Sigmoid colon (tissue), 7 donors: ENCODE results near the gene LRRC36. TPM values are rescaled to one million over a fixed set of nuclear protein-coding genes. Genes with fewer than 3 reads are reported as not detected.

Experiments used
- DNase-seq: peaks from one replicate; pipeline ENCODE4 v3.0.0-alpha.2; 2019
- H3K27ac ChIP-seq, 4 donors: fragments of 200-600 bp; sonication (generic); one replicate each; pipeline ENCODE4 v1.5.1; 2016 to 2019; ENCODE audit warnings: mild to moderate bottlenecking in 1 of 4
- H3K27me3 ChIP-seq, 3 donors: fragments of 200-600 bp; sonication (generic); one replicate each; pipeline ENCODE4 v1.5.1; 2019; ENCODE audit warnings: mild to moderate bottlenecking in 1 of 3
- H3K36me3 ChIP-seq, 4 donors: fragments of 200-600 bp; sonication (generic); one replicate each; pipeline ENCODE4 v1.5.1; 2016 to 2019
- H3K4me1 ChIP-seq, 4 donors: fragments of 200-600 bp; sonication (generic); one replicate each; pipeline ENCODE4 v1.5.1; 2017 to 2019
- H3K4me3 ChIP-seq, 4 donors: fragments of 200-600 bp; sonication (generic); one replicate each; pipeline ENCODE4 v1.5.1; 2017 to 2019; ENCODE audit warnings: mild to moderate bottlenecking in 2 of 4, moderate library complexity in 1 of 4
- H3K9me3 ChIP-seq, 4 donors: fragments of 200-600 bp in 3 of 4; sonication (generic) in 3 of 4; one replicate each; pipeline versions ENCODE4 v1.5.1 to v1.6.1; 2013 to 2019
- EP300 ChIP-seq, 4 donors: sonication (generic); formaldehyde crosslinking; IDR thresholded peaks; one replicate each; pipeline ENCODE4 v1.6.1; 2017; ENCODE audit warnings: antibody characterized with exemption in 4 of 4
- POLR2A ChIP-seq, 2 donors: fragments of 450-650 bp; IDR thresholded peaks; one replicate each; pipeline ENCODE4 v1.6.1; 2016; ENCODE audit warnings: antibody characterized with exemption in 2 of 2, mild to moderate bottlenecking in 2 of 2, moderate library complexity in 2 of 2
- POLR2AphosphoS5 ChIP-seq, 4 donors: sonication (generic); formaldehyde crosslinking; IDR thresholded peaks; one replicate each; pipeline ENCODE4 v1.6.1; 2017; ENCODE audit warnings: antibody characterized with exemption in 4 of 4
- WGBS, 2 donors: extraction: QIAGEN DNeasy Blood & Tissue Kit; methylation state at CpG; one replicate each; pipeline ENCODE4 v1.1.7; 2013; 5-methylcytosine and 5-hydroxymethylcytosine counted together
- intact Hi-C: fragments of 100-400 bp; cut with DNase I; formaldehyde crosslinking; loops from one replicate; pipeline ENCODE4 v1.15.1; 2023
- polyA plus RNA-seq, 3 donors: library from polyadenylated mRNA; stranded (reverse); fragments of 200-250 nt; gene quantifications; one replicate each; pipeline ENCODE4 v1.2.3, GENCODE V29; 2013
- total RNA-seq, 4 donors: library from RNA; depleted of rRNA; stranded (reverse); fragments of >200 nt; gene quantifications; one replicate each; pipeline ENCODE4 v1.1.0, GENCODE V29; 2016
- TF ChIP-seq, protein P1 (sequence below), 4 experiments: fragments of 450-650 bp in 3 of 4; fragments of 200-600 bp in 1 of 4; IDR thresholded peaks; one replicate each; pipeline ENCODE4 v1.5.1; 2016 to 2019; ENCODE audit warnings: antibody characterized with exemption in 4 of 4, mild to moderate bottlenecking in 3 of 4, moderate library complexity in 2 of 4
- donor health status: healthy with polysubstance abuse.
- donor health status: Bipolar disorder and iron deficiency.
- donor health status: healthy.

LRRC36 gene
- total and polyA plus RNA-seq, 7 donors = 0.55 to 0.74 TPM; not detected in 5

- H3K27me3 ChIP-seq = peaks cover 6 to 48% (median 11%) of the 10 kb centered on the region in 3 donors
- no peak for DNase-seq
- intact Hi-C loops = no loop called here
- no peak overlapping the region for H3K4me3 ChIP-seq
- TF ChIP-seq POLR2A (IDR thresholded peaks at IDR 0.05) (no peak), POLR2AphosphoS5 (IDR thresholded peaks at IDR 0.05) (no peak), EP300 (IDR thresholded peaks at IDR 0.05) (no peak)
- TF ChIP-seq, protein P1, sequence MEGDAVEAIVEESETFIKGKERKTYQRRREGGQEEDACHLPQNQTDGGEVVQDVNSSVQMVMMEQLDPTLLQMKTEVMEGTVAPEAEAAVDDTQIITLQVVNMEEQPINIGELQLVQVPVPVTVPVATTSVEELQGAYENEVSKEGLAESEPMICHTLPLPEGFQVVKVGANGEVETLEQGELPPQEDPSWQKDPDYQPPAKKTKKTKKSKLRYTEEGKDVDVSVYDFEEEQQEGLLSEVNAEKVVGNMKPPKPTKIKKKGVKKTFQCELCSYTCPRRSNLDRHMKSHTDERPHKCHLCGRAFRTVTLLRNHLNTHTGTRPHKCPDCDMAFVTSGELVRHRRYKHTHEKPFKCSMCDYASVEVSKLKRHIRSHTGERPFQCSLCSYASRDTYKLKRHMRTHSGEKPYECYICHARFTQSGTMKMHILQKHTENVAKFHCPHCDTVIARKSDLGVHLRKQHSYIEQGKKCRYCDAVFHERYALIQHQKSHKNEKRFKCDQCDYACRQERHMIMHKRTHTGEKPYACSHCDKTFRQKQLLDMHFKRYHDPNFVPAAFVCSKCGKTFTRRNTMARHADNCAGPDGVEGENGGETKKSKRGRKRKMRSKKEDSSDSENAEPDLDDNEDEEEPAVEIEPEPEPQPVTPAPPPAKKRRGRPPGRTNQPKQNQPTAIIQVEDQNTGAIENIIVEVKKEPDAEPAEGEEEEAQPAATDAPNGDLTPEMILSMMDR (IDR thresholded peaks at IDR 0.05) = no peak
- H3K36me3 ChIP-seq = no peaks in the 10 kb centered on the region
- H3K9me3 ChIP-seq = no peaks in the 10 kb centered on the region
- no peak overlapping the region for H3K27ac ChIP-seq
- WGBS, 2 donors = 59 to 77% methylated on average over 4 of the region's 4 CpGs
- peaks cover 0 to 14% (median 12%) of the 10 kb centered on the region in 4 donors for H3K4me1 ChIP-seq
Observed at GRCh38 chr16:67425580-67425979, 99.0 kb downstream of the LRRC36 start.

DNA sequence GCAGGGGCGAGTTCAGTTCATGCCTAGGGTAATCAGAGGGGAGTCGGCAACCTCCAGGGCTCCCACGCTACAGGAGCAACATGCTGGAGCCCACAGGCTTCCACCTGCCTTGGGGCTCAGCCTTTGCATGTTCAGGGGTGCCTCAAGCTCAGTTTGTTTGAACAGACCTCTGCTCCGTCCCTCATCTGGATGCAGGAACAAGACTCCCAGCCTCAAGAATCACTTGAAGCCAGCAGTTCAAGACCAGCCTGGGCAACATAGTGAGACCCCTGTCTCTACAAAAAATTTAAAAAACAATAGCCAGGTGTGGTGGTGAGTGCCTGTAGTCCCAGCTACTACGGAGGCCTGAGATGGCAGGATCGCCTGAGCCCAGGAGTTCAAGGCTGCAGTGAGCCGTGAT lies 99.4 kb downstream of the LRRC36 start:
- WGBS, 2 donors = 70 to 84% methylated on average over 7 of the region's 7 CpGs
- Histone ChIP-seq H3K9me3 (no peaks in the 10 kb centered on the region), H3K36me3 (no peaks in the 10 kb centered on the region), H3K4me1 (peaks cover 0 to 18% (median 16%) of the 10 kb centered on the region in 4 donors), H3K4me3 (no peak overlapping the region), H3K27ac (no peak overlapping the region), H3K27me3 (peaks cover 6 to 48% (median 11%) of the 10 kb centered on the region in 3 donors)
- DNase-seq = no peak
- intact Hi-C loops = no loop called here
- TF ChIP-seq POLR2A (IDR thresholded peaks at IDR 0.05) (no peak), EP300 (IDR thresholded peaks at IDR 0.05) (no peak), POLR2AphosphoS5 (IDR thresholded peaks at IDR 0.05) (no peak)
- TF ChIP-seq, protein P1 (IDR thresholded peaks at IDR 0.05) = no peak

GRCh38 chr16:67426950-67427349 lies 100.3 kb downstream of the LRRC36 start:
- Histone ChIP-seq H3K27ac (no peak overlapping the region), H3K9me3 (no peaks in the 10 kb centered on the region), H3K4me1 (peaks cover 0 to 25% (median 24%) of the 10 kb centered on the region in 4 donors), H3K27me3 (peaks cover 6 to 48% (median 11%) of the 10 kb centered on the region in 3 donors), H3K4me3 (no peak overlapping the region), H3K36me3 (no peaks in the 10 kb centered on the region)
- TF ChIP-seq EP300 (IDR thresholded peaks at IDR 0.05) (no peak), POLR2A (IDR thresholded peaks at IDR 0.05) (no peak)
- TF ChIP-seq, protein P1 (IDR thresholded peaks at IDR 0.05) = no peak
- intact Hi-C loops = no loop called here
- 75 to 78% methylated on average over 7 of the region's 7 CpGs for WGBS, 2 donors
- no peak for DNase-seq

DNA sequence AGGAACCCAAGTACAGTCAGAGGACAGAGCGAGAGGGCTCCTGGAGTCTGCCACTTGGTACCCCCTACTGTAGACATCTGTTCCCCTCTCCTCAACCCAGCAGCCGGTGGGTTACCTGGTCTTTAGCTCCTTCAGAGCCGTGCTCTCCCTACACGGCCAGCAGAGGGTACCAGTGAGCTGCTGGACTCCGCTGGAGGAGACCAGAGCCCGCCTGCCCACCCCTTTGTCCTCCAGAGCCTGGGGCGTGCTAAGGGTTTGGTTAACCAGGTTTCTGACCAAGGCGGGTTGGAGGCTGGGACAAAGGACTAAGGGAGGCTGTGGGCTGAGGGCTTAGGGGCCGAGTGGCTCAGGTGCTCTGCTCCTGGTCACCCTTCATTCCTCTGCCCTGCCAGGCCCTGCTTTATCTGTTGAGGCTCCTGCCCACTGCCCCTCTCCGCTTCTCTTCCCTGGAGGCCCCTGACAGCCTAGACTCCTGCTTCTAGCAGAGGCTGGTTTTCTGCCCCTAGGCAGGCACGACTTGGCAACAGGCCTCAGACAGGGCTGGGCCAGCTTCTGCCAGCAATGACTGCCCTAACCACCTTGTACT lies 101.6 kb downstream of the LRRC36 start:
- peak; percentile 87 for DNase-seq
- TF ChIP-seq POLR2A (IDR thresholded peaks at IDR 0.05) = no peak
- TF ChIP-seq, protein P1 (IDR thresholded peaks at IDR 0.05) = peak; percentile 76 to 88 (median 78)
- H3K9me3 ChIP-seq = no peaks in the 10 kb centered on the region
- peaks cover 0 to 27% (median 26%) of the 10 kb centered on the region in 4 donors for H3K4me1 ChIP-seq
- peaks cover 6 to 48% (median 11%) of the 10 kb centered on the region in 3 donors for H3K27me3 ChIP-seq
- WGBS, 2 donors = 13 to 25% methylated on average over 11 of the region's 11 CpGs
- no peak overlapping the region for H3K4me3 ChIP-seq
- H3K36me3 ChIP-seq = no peaks in the 10 kb centered on the region
- H3K27ac ChIP-seq = no peak overlapping the region
- intact Hi-C loops = loop anchor here (1.0 kb wide), 1 partner anchor 37 kb away; no protein-coding TSS in a partner anchor
